Neuron (in vitro differentiated cells): ENCODE data around the gene CAMKMT.

ENCODE experiments used
- H2AFZ ChIP-seq: one replicate; pipeline ENCODE4 v1.6.1; 2013; ENCODE audit warnings: low read depth, mild to moderate bottlenecking, inconsistent platforms, low read length, moderate library complexity
- H3K27me3 ChIP-seq: one replicate; pipeline ENCODE4 v1.6.1; 2013; ENCODE audit warnings: low read length; ENCODE audit not compliant: insufficient read depth
- H3K36me3 ChIP-seq: one replicate; pipeline ENCODE4 v1.6.1; 2013; ENCODE audit warnings: low read length; ENCODE audit not compliant: insufficient read depth
- H3K4me1 ChIP-seq: one replicate; pipeline ENCODE4 v1.6.1; 2013; ENCODE audit warnings: low read length; ENCODE audit not compliant: insufficient read depth
- H3K4me3 ChIP-seq: 2 replicates; pipeline ENCODE4 v1.5.1; 2013; ENCODE audit warnings: mild to moderate bottlenecking, low read length, moderate library complexity
- H3K9me3 ChIP-seq: one replicate; pipeline ENCODE4 v1.6.1; 2013; ENCODE audit warnings: low read length

Gene CAMKMT

DNA sequence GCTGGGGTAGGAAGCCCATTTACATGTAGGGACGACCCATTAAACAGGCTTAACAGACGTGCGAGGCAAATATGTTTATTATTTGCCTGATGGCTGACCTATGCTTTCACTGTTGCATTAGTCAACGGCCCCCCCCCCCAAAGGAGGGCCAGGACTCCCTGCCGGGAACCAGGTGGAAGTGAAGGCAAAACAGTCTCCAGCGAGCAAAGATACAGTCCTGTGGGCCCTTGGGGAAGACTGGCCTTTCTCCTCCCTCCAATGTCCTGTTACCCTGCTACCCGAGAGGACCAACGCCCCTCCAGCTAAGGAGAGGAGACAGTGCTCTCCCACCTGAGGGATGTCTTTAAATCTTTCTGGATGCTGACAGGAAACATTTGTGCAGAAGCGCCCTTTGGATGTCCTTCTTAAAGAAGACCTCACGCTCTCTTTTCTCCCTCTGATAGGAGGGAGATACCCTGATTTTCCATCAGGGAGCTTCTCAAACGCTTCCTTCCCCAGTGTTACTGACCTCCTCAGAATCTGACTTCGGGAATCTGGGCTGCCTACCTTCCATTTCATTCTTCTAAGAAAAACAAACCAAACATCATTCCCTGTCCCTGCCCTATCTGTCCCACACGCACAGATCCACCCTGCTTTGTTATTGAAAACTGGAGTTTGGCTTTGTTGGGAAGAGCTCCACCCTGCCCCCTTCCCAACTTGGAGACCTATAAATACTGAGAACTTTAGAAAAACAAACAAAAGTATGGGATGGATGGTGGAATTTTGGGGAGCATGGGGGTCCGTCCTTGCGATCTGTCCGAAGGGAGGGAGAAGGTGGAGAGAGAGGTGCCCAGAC is 443.9 kb downstream of the CAMKMT start:
- Histone ChIP-seq H3K9me3 (no peaks in the 10 kb centered on the region), H3K36me3 (no peaks in the 10 kb centered on the region), H3K4me1 (peaks cover 12% of the 10 kb centered on the region), H3K4me3 (no peak overlapping the region), H2AFZ (no peak overlapping the region), H3K27me3 (peaks cover 90% of the 10 kb centered on the region)

DNA sequence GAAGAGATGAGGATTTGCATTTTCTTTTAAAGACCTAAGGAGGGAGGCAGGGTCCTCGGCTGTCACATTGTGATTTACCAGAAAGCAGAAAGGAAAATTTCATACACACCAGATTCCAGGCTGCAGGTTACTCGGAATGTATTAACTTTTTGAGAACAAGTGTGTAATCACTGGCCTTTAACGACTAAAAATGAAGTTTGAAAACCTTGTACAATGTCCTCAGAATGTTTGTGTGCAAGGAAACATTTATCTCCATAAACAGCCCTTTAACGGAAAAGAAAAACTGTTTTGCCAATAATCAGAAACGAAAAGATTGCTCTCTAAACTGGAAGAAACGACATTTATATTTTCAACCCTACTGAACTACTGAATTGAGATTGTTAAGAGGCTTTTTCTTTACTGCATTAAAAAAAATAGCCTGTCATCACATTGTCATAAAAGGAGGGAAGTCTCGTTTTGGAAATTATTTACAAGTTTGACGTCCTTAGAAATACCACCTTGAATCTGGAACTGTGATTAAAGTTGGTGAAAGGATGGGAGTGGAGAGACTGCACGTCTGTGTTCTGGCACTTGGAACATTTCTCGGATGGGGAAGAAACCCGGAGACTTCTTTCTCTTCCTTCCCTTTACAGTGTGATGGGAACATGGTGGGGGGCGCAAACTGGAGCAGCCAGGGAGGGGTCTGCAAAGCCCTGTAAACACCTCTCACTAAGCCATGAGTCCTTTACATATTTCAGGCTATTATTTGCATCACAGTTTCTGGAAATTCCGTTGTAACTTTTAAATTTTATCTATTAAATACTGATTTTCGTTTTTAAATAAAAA is 445.7 kb downstream of the CAMKMT start:
- no peak overlapping the region for H3K4me3 ChIP-seq
- peaks cover 6% of the 10 kb centered on the region for H3K4me1 ChIP-seq
- H3K9me3 ChIP-seq: no peaks in the 10 kb centered on the region
- H3K36me3 ChIP-seq: no peaks in the 10 kb centered on the region
- H2AFZ ChIP-seq: no peak overlapping the region
- H3K27me3 ChIP-seq: peaks cover 79% of the 10 kb centered on the region

DNA sequence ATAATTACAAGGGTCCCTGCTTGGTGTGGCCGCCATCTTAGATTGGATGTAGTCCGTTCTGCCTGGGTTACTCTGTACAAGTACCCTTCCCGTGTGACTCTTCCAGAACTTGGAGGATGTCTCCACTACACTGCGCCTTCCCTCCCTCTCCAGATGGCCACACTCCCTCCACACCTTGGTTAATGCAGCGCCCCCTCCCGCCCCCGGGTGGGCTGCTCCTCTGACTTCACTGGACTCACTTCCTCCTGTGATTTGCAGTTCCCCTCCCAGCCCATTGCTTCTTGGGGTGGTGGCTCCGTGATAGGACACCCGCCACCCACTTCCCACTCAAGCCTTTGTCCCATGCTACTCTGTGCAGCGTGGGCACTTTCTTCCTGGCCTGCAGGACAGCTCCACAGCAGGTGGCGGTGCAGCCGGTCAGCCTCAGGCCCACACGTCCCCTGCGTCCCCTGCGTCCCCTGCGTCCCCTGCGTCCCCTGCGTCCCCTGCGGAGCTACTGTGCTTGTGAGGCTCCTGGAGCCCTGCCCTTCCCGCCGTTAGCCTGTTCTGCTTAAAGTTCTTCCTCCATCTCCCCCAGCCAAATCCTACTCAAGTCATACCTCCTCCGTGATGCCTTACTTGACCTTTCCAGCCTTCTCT is 449.3 kb downstream of the CAMKMT start:
- no peaks in the 10 kb centered on the region for H3K36me3 ChIP-seq
- H3K27me3 ChIP-seq: peaks cover 55% of the 10 kb centered on the region
- H3K4me3 ChIP-seq: no peak overlapping the region
- H3K4me1 ChIP-seq: no peaks in the 10 kb centered on the region
- H3K9me3 ChIP-seq: no peaks in the 10 kb centered on the region
- H2AFZ ChIP-seq: no peak overlapping the region

DNA sequence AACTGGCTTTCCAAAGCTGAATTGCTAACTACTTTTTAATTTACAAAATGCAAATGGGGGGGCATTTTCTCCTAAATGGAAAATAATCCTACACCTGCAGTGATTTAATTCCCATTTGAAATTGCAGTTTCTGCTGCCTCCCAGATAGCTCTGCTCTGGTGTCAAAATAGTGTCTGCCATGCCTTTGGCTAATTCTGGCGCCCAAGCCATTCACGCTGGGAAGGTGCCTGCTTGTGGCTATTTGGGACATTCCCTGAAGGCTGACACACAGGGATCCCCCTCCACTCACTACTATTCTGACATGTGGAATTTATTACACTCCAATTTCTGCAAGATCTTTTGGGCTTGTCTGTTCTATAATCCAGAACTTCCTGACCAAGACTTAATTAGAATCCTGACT is 451.4 kb downstream of the CAMKMT start:
- no peak overlapping the region for H3K4me3 ChIP-seq
- H3K4me1 ChIP-seq: no peaks in the 10 kb centered on the region
- H3K9me3 ChIP-seq: no peaks in the 10 kb centered on the region
- H3K27me3 ChIP-seq: peaks cover 48% of the 10 kb centered on the region
- H2AFZ ChIP-seq: no peak overlapping the region
- no peaks in the 10 kb centered on the region for H3K36me3 ChIP-seq

DNA sequence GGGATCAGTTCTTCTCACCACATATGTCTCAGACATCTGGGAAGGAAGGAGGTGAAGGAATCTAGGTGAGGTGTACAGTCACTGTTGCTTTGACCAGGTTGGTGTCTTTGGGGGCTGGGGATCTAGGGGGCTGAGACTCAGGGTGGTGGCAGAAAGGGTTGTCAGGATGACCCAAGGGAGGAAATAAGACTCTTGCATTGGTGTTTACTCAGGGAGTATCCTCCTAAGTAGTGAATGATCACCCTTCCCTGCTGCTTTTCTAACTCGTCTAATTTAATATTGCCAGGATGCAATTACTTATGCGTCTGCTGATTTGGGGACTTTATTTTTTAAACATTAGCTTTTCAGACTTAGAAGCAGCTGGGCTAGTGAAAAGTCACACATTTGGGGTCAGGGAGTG is 451.9 kb downstream of the CAMKMT start:
- Histone ChIP-seq H3K36me3 (no peaks in the 10 kb centered on the region), H3K4me1 (no peaks in the 10 kb centered on the region), H3K4me3 (no peak overlapping the region), H3K27me3 (peaks cover 45% of the 10 kb centered on the region), H3K9me3 (no peaks in the 10 kb centered on the region), H2AFZ (no peak overlapping the region)

DNA sequence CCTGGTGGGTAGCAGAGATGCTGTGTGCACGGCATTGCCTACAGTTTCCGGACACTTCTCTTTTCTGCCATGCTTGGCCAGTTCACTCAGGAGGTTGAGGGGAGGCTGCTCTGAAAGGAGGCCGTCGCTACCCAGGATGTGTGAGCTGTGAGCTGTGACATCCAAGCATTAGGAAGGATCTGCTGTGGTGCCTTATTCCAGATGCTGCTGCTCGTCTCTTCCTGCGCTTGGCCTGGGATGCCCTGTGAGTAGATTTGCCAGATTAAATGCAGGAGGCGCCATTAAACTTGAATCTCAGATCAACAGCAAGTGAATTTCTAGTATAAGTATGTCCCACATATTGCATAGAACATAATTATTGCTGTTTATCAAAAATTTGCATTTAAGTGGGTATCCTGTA is 455.5 kb downstream of the CAMKMT start:
- Histone ChIP-seq H3K27me3 (peaks cover 23% of the 10 kb centered on the region), H2AFZ (no peak overlapping the region), H3K36me3 (no peaks in the 10 kb centered on the region), H3K9me3 (no peaks in the 10 kb centered on the region), H3K4me1 (no peaks in the 10 kb centered on the region), H3K4me3 (no peak overlapping the region)

DNA sequence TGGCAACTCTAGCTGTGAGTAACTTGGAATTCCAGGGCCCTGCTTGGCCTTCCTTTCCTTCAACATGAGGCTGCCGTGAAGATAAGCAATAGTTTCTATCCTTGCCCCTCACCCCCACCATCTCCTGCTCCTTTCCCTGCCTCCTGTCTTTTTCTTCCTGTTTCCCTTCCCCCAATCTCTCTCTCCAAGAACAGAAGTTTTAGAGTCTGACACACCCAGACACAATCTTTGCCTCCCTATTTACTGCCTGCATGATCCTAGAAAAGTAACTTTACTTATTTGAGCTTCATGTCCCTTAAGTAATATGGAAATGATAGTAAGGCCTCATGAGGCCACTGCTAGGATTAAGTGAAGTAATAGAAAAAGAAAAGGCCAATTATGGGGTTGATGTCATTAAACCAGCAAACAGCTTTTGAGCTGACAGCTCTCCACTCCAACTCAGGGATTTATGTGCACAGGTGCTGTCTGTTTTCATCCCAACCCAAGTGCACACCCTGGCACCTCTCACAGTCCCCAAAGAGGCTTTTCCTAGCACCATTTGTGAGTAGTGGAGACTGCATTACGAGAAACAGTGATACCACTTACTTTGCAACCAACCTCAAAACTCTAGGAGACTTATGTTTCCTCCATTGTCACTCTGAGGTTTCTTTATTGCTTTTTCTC is 456.1 kb downstream of the CAMKMT start:
- Histone ChIP-seq H3K27me3 (peaks cover 23% of the 10 kb centered on the region), H3K9me3 (no peaks in the 10 kb centered on the region), H2AFZ (no peak overlapping the region), H3K4me1 (no peaks in the 10 kb centered on the region), H3K4me3 (no peak overlapping the region), H3K36me3 (no peaks in the 10 kb centered on the region)

DNA sequence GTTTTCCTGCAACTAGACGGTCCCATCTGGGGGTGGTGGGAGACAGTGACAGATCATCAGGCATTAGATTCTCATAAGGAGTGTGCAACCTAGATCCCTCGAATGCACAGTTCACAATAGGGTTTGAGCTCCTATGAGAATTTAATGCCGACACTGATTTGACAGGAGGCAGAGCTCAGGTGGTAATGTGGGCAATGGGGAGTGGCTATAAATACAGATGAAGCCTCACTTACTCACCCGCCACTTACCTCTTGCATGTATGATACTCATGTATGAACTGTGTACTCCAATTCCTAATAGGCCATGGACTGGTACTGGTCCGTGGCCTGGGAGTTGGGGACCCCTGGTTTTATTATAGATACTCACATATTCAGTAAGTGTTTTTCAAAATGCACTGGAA is 457.3 kb downstream of the CAMKMT start:
- H3K4me1 ChIP-seq: no peaks in the 10 kb centered on the region
- H2AFZ ChIP-seq: no peak overlapping the region
- no peaks in the 10 kb centered on the region for H3K36me3 ChIP-seq
- H3K4me3 ChIP-seq: no peak overlapping the region
- H3K9me3 ChIP-seq: no peaks in the 10 kb centered on the region
- H3K27me3 ChIP-seq: peaks cover 21% of the 10 kb centered on the region

DNA sequence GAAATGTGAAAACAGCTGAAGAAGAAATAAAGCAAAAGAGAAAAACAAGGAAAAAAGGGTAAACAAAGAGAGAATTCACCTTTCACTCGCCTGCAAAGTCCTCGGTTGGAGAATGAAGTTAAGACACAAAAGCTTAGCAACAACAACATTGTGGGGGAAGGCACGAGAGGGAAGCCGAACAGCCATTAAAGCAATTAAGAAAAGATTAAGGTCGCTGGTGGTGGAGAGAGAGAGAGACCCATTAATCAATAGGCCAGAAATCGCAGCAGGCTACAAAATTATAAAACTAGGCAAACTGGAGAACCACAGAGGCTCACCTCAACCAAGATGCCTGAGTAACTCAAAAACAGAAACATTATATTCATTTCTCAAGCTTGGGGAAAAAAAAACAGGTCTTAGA is 459.8 kb downstream of the CAMKMT start:
- no peak overlapping the region for H3K4me3 ChIP-seq
- no peak overlapping the region for H2AFZ ChIP-seq
- H3K9me3 ChIP-seq: no peaks in the 10 kb centered on the region
- H3K27me3 ChIP-seq: peaks cover 11% of the 10 kb centered on the region
- H3K4me1 ChIP-seq: no peaks in the 10 kb centered on the region
- H3K36me3 ChIP-seq: no peaks in the 10 kb centered on the region

DNA sequence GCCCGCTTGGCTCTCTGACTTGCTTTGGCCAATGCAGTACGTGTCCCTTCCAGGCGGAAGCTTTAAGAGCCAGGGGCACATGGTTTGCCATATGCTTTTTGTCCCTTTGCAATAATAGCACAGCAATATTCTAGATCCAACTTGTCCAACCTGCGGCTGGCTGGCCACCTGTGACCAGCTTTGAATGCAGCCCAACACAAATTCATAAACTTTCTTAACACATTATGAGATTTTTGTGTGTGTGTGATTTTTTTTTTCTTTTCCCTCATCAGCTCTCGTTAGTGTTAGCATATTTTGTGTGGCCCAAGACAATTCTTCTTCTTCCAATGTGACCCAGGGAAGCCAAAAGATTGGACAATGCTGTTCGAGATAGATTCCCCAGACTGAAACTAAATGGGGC is 460.4 kb downstream of the CAMKMT start:
- Histone ChIP-seq H3K4me1 (no peaks in the 10 kb centered on the region), H3K27me3 (peaks cover 7% of the 10 kb centered on the region), H3K36me3 (no peaks in the 10 kb centered on the region), H3K4me3 (no peak overlapping the region), H2AFZ (no peak overlapping the region), H3K9me3 (no peaks in the 10 kb centered on the region)
